GM12878 (cell line): ENCODE data around the gene SPEG. TPM values are rescaled to one million over a fixed set of nuclear protein-coding genes. Genes with fewer than 3 reads are reported as not detected.

Source experiments
- ATAC-seq: fragments of 200-7000 bp; cut with Tn5 transposase; 3 replicates; pipeline ENCODE4 v1.9.1; 2020; ENCODE audit warnings: mild to moderate bottlenecking, moderate library complexity
- BruUV-seq: library from RNA; stranded (reverse); fragments of 400-500 nt; replicated peaks from 2 replicates; lab custom pipeline; 2021; lab: Mats Ljungman, UMichigan
- CTCF ChIA-PET: fragments of 300-600 bp; sonication (Branson Sonifier 250); formaldehyde crosslinking; extraction: SDS; loops from one replicate; lab custom pipeline; 2021; ENCODE audit warnings: inconsistent platforms; lab: Yijun Ruan, JAX
- POLR2A ChIA-PET: fragments of 350-600 bp; formaldehyde crosslinking; extraction: SDS; loops from one replicate; lab custom pipeline; 2021; ENCODE audit warnings: inconsistent platforms; lab: Charles Lee
- RAD21 ChIA-PET: fragments of 300-600 bp; sonication (Branson Sonifier 250); formaldehyde crosslinking; loops from one replicate; lab custom pipeline; 2023; ENCODE audit warnings: antibody characterized with exemption; ENCODE audit not compliant: unreplicated experiment; lab: Charles Lee
- SMC1A ChIA-PET: fragments of 300-600 bp; sonication (Branson Sonifier 250); formaldehyde crosslinking; loops from one replicate; lab custom pipeline; 2023; ENCODE audit not compliant: unreplicated experiment, uncharacterized antibody; lab: Charles Lee
- DNase-seq: peaks from one replicate; pipeline ENCODE4 v3.0.0-alpha.2; 2011; ENCODE audit warnings: low read depth, low spot score
- FAIRE-seq: peaks from 3 replicates; lab custom pipeline; 2011; peaks lifted over from hg19 to GRCh38; lab: Jason Lieb, UNC
- H2AFZ ChIP-seq: 2 replicates; pipeline ENCODE4 v1.6.0; 2011; ENCODE audit warnings: low read depth, low read length, control low read depth; ENCODE audit not compliant: control insufficient read depth
- H3K27ac ChIP-seq: 2 replicates; pipeline ENCODE4 v1.5.1; 2011; ENCODE audit warnings: control low read depth; ENCODE audit not compliant: control insufficient read depth, insufficient read depth
- H3K27me3 ChIP-seq, 2 experiments: replicated peaks in 1 of 2; 2 replicates each; pipeline versions ENCODE4 v1.6.0 to v1.6.1; 2011; ENCODE audit warnings: low read length in 1 of 2; ENCODE audit not compliant: control insufficient read depth in 2 of 2, insufficient read depth in 2 of 2
- H3K36me3 ChIP-seq, 2 experiments: 2 replicates each; pipeline ENCODE4 v1.5.1; 2011; ENCODE audit warnings: low read length in 1 of 2; ENCODE audit not compliant: control insufficient read depth in 2 of 2, insufficient read depth in 2 of 2
- H3K4me1 ChIP-seq: 2 replicates; pipeline ENCODE4 v1.6.1; 2011; ENCODE audit warnings: mild to moderate bottlenecking, low read length, moderate library complexity, mixed read lengths; ENCODE audit not compliant: control insufficient read depth, insufficient read depth
- H3K4me2 ChIP-seq: 2 replicates; pipeline ENCODE4 v1.6.0; 2011; ENCODE audit warnings: control low read depth; ENCODE audit not compliant: control insufficient read depth, insufficient read depth
- H3K4me3 ChIP-seq: fragments of 200-600 bp; sonication (generic); 2 replicates; pipeline ENCODE4 v1.5.1; 2016
- H3K79me2 ChIP-seq: 2 replicates; pipeline ENCODE4 v1.6.0; 2011; ENCODE audit warnings: low read length; ENCODE audit not compliant: control insufficient read depth, insufficient read depth
- H3K9ac ChIP-seq: 2 replicates; pipeline ENCODE4 v1.8.0; 2011; ENCODE audit warnings: low read length, control low read depth, mixed read lengths; ENCODE audit not compliant: control insufficient read depth, insufficient read depth
- H3K9me3 ChIP-seq: replicated peaks from 3 replicates; pipeline ENCODE4 v1.5.1; 2011; ENCODE audit warnings: mild to moderate bottlenecking, low read length; ENCODE audit not compliant: control insufficient read depth, insufficient read depth
- H4K20me1 ChIP-seq: 2 replicates; pipeline ENCODE4 v1.6.0; 2011; ENCODE audit not compliant: control insufficient read depth, insufficient read depth
- BHLHE40 ChIP-seq, 2 experiments: fragments of 450-650 bp in 1 of 2; IDR thresholded peaks; 2 replicates each; pipeline ENCODE4 v1.6.1; 2011 to 2017; ENCODE audit warnings: low read depth in 2 of 2, borderline replicate concordance in 1 of 2, improper control_type of control experiment in 1 of 2, low read length in 1 of 2, mild to moderate bottlenecking in 1 of 2
- GABPA ChIP-seq: IDR thresholded peaks from 2 replicates; pipeline ENCODE4 v1.6.1; 2014; ENCODE audit warnings: antibody characterized with exemption, low read depth, mild to moderate bottlenecking, inconsistent platforms
- ZNF24 ChIP-seq: fragments of 450-650 bp; IDR thresholded peaks from 2 replicates; pipeline ENCODE4 v1.6.1; 2017; ENCODE audit warnings: antibody characterized with exemption, mild to moderate bottlenecking
- WGBS: methylation state at CpG from one replicate; pipeline ENCODE4 v1.1.6; 2016; ENCODE audit warnings: low lambda C conversion rate; ENCODE audit not compliant: insufficient replicate concordance, insufficient coverage; ENCODE audit errors: missing lambda C conversion rate; 5-methylcytosine and 5-hydroxymethylcytosine counted together
- in situ Hi-C: fragments of 300-500 bp; cut with MboI; formaldehyde crosslinking; loops from 9 replicates; pipeline ENCODE4 v1.14.3; 2018; ENCODE audit warnings: mixed read lengths
- intact Hi-C: fragments of 100-400 bp; cut with micrococcal nuclease; formaldehyde crosslinking; loops from one replicate; pipeline ENCODE4 v1.14.2; 2022; ENCODE audit not compliant: unreplicated experiment
- polyA plus RNA-seq, 11 experiments: library from polyadenylated mRNA; depleted of rRNA in 4 of 11; unstranded in 6 of 11; stranded (reverse) in 5 of 11; fragments of >200 nt; fragmentation: Nextera tagmentation in 4 of 11; fragmentation: Illumina TruSeq in 1 of 11; extraction: Ambion mirVana in 4 of 11; extraction: Trizol in 1 of 11; gene quantifications; 1 replicate in 1 of 11; 2 replicates in 10 of 11; pipeline versions ENCODE4 v1.2.1 to v1.2.3, GENCODE V29; 2011 to 2016; ENCODE audit warnings: inconsistent platforms in 2 of 11, missing spikeins in 2 of 11, low read depth in 1 of 11
- total RNA-seq, 4 experiments: library from RNA; depleted of rRNA in 3 of 4; stranded (reverse); fragments of >200 nt in 3 of 4; fragmentation: Illumina TruSeq in 1 of 4; extraction: Trizol in 1 of 4; gene quantifications; 2 replicates each; pipeline versions ENCODE4 v1.2.1 to v1.2.3, GENCODE V29; 2013 to 2021
- TF ChIP-seq, protein P1 (sequence below): IDR thresholded peaks from 2 replicates; pipeline ENCODE4 v1.6.1; 2011; ENCODE audit warnings: low read depth, low read length, improper control_type of control experiment, borderline replicate concordance
- TF ChIP-seq, protein P2 (sequence below): fragments of 450-650 bp; IDR thresholded peaks from 2 replicates; pipeline ENCODE4 v1.6.1; 2017; ENCODE audit warnings: mild to moderate bottlenecking, moderate library complexity

Gene SPEG
- total and polyA plus RNA-seq, 10 of the 15 experiments (the other 5 are each of a cell fraction or from before 2014, with no cell fraction given): 0.03 to 0.28 TPM; not detected in 8

DNA sequence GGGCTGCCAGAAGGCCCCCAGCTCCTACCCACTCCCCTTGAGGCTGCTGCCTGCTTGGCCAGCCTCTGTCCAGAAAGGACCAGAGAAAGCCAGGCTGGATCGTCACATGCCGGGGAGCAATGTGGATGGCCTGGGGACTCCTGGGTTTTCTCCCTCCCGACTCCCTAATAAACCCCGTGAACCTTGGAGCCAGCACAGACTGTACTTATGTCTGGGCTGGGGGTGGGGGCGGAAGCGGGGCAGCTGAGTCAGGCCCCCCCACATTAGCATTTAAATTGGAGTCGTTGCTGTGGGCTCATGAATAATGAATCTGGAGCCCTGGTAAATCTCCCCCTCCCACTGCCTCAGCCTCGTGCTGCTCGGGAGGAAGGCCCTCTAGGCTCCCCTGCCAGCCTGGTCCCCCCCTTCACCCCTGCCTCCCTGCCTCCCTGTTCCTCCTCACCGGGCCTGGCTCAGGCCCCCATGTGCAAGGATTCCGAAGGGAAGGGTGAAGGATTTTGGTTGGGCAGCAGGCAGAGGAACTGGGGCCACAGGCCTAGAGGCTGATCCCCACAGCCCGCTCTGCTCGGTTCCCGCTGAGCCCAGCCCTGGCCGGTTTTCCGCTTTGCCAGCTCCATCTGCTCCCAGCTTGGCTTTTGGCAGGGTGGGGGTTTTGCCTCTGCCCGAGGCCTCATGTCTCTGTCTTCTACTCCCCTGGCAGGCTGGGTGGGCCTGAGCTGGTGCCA is 72.3 kb downstream of the SPEG start:
- SMC1A ChIA-PET: no interaction called here
- DNase-seq (no peak), FAIRE-seq (no peak), ATAC-seq (no peak)
- no peak overlapping the region for H3K4me2 ChIP-seq
- no peak for TF ChIP-seq GABPA
- TF ChIP-seq ZNF24: no peak
- TF ChIP-seq, protein P1, sequence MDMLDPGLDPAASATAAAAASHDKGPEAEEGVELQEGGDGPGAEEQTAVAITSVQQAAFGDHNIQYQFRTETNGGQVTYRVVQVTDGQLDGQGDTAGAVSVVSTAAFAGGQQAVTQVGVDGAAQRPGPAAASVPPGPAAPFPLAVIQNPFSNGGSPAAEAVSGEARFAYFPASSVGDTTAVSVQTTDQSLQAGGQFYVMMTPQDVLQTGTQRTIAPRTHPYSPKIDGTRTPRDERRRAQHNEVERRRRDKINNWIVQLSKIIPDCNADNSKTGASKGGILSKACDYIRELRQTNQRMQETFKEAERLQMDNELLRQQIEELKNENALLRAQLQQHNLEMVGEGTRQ: no peak
- TF ChIP-seq, protein P2, sequence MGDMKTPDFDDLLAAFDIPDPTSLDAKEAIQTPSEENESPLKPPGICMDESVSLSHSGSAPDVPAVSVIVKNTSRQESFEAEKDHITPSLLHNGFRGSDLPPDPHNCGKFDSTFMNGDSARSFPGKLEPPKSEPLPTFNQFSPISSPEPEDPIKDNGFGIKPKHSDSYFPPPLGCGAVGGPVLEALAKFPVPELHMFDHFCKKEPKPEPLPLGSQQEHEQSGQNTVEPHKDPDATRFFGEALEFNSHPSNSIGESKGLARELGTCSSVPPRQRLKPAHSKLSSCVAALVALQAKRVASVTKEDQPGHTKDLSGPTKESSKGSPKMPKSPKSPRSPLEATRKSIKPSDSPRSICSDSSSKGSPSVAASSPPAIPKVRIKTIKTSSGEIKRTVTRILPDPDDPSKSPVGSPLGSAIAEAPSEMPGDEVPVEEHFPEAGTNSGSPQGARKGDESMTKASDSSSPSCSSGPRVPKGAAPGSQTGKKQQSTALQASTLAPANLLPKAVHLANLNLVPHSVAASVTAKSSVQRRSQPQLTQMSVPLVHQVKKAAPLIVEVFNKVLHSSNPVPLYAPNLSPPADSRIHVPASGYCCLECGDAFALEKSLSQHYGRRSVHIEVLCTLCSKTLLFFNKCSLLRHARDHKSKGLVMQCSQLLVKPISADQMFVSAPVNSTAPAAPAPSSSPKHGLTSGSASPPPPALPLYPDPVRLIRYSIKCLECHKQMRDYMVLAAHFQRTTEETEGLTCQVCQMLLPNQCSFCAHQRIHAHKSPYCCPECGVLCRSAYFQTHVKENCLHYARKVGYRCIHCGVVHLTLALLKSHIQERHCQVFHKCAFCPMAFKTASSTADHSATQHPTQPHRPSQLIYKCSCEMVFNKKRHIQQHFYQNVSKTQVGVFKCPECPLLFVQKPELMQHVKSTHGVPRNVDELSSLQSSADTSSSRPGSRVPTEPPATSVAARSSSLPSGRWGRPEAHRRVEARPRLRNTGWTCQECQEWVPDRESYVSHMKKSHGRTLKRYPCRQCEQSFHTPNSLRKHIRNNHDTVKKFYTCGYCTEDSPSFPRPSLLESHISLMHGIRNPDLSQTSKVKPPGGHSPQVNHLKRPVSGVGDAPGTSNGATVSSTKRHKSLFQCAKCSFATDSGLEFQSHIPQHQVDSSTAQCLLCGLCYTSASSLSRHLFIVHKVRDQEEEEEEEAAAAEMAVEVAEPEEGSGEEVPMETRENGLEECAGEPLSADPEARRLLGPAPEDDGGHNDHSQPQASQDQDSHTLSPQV: no peak
- TF ChIP-seq BHLHE40 (IDR thresholded peaks at IDR 0.05; ENCODE audit: borderline replicate concordance in 1 of 2, low read depth in 2 of 2, low read length in 1 of 2): no peak
- H3K27me3 ChIP-seq: peaks cover 1 to 3% of the 10 kb centered on the region in 2 experiments; a peak in 3 of 4 replicates
- 77% methylated on average over 17 of the region's 17 CpGs for WGBS
- in situ Hi-C loops: no loop called here
- H4K20me1 ChIP-seq: no peaks in the 10 kb centered on the region
- no peaks in the 10 kb centered on the region for H3K79me2 ChIP-seq
- peaks cover 0 to 7% of the 10 kb centered on the region in 2 experiments; a peak in 2 of 4 replicates for H3K36me3 ChIP-seq
- H2AFZ ChIP-seq: no peak overlapping the region
- H3K4me3 ChIP-seq: no peak overlapping the region
- POLR2A ChIA-PET: no interaction called here
- BruUV-seq: no TSS peak
- CTCF ChIA-PET: interaction anchor here (0.7 to 3.4 kb wide), 4 partner anchors 7 to 56 kb away, joined by 3 to 26 read pairs (median 6); partner anchors contain the start of gene GMPPA
- no peaks in the 10 kb centered on the region for H3K9me3 ChIP-seq
- RAD21 ChIA-PET: no interaction called here
- H3K27ac ChIP-seq: no peak overlapping the region
- no peaks in the 10 kb centered on the region for H3K4me1 ChIP-seq
- intact Hi-C loops: no loop called here
- H3K9ac ChIP-seq: no peak overlapping the region
